Measurements from ENCODE around the gene EBPL. TPM values are rescaled to one million over a fixed set of nuclear protein-coding genes. Genes with fewer than 3 reads are reported as not detected.

EBPL gene
- total RNA-seq, 2 donors from 2014 or later, result 50.0 to 77.6 TPM

DNA sequence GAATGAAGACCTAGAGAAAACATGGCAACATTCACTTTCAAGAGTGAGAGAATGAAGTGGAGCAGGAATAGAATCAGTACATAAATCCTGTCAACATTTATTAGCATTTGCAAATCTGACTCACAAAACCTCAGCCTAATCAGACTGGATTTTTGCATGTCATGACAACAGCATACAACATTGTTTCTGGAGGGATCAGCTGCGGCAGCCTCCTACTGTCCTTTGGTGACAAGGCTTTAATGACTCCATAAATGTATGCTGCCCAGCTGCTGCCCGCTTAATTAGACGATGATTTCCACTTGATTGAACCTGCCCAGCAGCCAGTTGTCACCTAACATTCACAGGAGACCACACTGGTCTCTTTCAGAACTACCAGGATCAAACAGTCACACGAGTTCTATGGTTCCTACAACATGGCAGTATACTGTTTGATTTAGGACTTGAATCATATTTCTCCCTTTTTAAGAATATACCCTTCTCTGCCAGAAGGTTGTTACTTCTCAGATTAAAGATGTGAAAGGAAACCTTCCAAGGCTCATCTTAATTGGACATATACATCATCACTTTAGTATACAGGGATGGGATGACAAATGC is 9.3 kb downstream of the EBPL start:
- intact Hi-C loops (cut with DNase I), result no loop called here
- H3K9me3 ChIP-seq, result no peaks in the 10 kb centered on the region
- TF ChIP-seq, protein P1, sequence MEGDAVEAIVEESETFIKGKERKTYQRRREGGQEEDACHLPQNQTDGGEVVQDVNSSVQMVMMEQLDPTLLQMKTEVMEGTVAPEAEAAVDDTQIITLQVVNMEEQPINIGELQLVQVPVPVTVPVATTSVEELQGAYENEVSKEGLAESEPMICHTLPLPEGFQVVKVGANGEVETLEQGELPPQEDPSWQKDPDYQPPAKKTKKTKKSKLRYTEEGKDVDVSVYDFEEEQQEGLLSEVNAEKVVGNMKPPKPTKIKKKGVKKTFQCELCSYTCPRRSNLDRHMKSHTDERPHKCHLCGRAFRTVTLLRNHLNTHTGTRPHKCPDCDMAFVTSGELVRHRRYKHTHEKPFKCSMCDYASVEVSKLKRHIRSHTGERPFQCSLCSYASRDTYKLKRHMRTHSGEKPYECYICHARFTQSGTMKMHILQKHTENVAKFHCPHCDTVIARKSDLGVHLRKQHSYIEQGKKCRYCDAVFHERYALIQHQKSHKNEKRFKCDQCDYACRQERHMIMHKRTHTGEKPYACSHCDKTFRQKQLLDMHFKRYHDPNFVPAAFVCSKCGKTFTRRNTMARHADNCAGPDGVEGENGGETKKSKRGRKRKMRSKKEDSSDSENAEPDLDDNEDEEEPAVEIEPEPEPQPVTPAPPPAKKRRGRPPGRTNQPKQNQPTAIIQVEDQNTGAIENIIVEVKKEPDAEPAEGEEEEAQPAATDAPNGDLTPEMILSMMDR (IDR thresholded peaks at IDR 0.05), result no peak
- H3K27ac ChIP-seq, result no peak overlapping the region
- DNase-seq, result no peak
- H3K27me3 ChIP-seq, result no peaks in the 10 kb centered on the region
- H3K9ac ChIP-seq (ENCODE audit: low read depth in 2 of 2, low read length in 2 of 2), result no peak overlapping the region
- H3K36me3 ChIP-seq, result no peaks in the 10 kb centered on the region
- H3K4me1 ChIP-seq, result peaks cover 3% of the 10 kb centered on the region
- no peak overlapping the region for H3K4me3 ChIP-seq

DNA sequence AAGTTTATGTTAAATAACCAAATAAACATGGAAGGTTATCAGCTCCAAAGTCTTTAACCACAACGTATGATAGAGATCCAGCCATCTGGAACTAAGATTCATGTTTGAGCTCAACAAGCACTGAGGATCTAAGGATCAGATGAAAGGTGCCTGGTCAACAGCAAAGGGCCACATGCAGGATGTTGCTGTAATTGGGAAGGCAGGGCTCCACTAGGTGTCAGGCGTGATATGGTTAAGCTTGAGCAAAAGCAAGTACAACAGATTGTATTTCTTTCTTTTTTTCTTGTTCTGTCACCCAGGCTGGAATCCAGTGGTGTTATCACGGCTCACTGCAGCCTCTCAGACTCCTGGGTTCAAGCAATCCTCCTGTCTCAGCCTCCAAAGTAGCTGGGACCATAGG is 12.0 kb downstream of the EBPL start:
- Histone ChIP-seq H3K4me3 (no peak overlapping the region), H3K27ac (no peak overlapping the region), H3K27me3 (no peaks in the 10 kb centered on the region), H3K36me3 (no peaks in the 10 kb centered on the region), H3K9me3 (no peaks in the 10 kb centered on the region), H3K9ac (ENCODE audit: low read depth in 2 of 2, low read length in 2 of 2) (no peak overlapping the region), H3K4me1 (peaks cover 6% of the 10 kb centered on the region)
- intact Hi-C loops (cut with DNase I), result no loop called here
- TF ChIP-seq, protein P1 (IDR thresholded peaks at IDR 0.05), result no peak
- no peak for DNase-seq

DNA sequence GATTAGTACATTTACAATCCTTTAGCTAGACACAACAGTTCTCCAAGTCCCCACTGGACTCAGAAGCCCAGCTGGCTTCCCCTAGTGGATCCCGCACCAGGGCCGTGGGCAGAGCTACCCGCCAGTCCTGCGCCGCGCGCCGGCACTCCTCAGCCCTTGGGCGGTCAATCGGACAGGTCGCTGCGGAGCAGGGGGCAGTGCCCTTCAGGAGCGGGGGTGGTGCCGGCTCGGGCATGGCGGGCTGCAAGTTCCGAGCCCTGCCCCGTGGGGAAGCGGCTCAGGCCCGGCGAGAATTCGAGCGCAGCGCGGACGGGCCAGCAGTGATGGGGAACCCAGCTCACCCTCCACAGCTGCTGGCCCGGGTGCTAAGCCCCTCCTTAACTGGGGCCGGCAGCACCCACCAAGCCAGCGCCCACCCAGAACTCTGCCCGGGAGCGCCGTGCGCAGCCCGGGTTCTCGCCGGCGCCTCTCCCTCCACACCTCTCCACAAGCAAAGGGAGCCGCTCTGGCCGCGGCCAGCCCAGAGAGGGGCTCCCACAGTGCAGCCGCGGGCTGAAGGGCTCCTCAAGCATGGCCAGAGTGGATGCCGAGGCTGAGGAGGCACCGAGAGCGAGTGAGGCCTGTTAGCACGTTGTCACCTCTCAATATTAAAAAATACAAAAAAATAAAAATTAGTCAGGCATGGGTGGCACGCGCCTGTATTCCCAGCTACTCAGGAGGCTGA is 12.9 kb downstream of the EBPL start:
- H3K9ac ChIP-seq (ENCODE audit: low read depth in 2 of 2, low read length in 2 of 2), result no peak overlapping the region
- H3K27me3 ChIP-seq, result no peaks in the 10 kb centered on the region
- TF ChIP-seq, protein P1 (IDR thresholded peaks at IDR 0.05), result no peak
- no peaks in the 10 kb centered on the region for H3K36me3 ChIP-seq
- intact Hi-C loops (cut with DNase I), result no loop called here
- no peak for DNase-seq
- H3K4me3 ChIP-seq, result no peak overlapping the region
- no peak overlapping the region for H3K27ac ChIP-seq
- H3K9me3 ChIP-seq, result no peaks in the 10 kb centered on the region
- peaks cover 6% of the 10 kb centered on the region for H3K4me1 ChIP-seq

DNA sequence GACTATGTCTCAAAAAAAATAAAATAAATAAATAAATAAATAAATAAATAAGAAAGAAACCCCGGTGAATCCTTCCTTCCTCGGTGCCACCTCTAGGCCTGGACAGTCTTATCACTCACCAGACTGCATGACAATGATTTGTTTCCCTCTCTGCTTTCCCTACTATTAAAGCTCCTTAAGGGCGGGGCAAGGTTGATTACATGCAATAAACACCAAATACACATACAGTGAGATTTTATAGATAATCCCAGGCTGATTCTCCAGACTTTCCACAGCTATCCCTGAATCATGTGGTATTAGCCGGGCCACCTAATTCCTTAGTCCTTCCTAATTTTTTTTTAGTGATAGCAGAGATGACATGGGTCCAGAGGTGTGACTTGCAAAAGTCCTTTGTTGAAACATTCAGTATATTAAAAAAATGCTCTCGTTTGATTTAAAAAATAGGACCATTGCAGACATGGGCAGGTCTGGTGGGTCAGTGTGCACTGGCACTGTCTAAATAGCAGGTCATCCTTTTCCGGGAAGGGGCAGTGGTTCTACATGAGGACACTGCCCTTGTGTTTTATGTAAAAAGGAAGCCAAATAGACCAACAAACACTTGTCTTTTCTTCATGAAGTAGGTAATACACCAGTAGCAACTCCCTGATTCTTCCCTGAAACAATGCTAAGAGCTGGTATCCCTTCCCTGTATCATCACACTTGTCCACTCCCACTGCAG is 14.5 kb downstream of the EBPL start:
- H3K27me3 ChIP-seq, result no peaks in the 10 kb centered on the region
- H3K4me1 ChIP-seq, result peaks cover 6% of the 10 kb centered on the region
- H3K9ac ChIP-seq (ENCODE audit: low read depth in 2 of 2, low read length in 2 of 2), result no peak overlapping the region
- no peak overlapping the region for H3K27ac ChIP-seq
- TF ChIP-seq, protein P1 (IDR thresholded peaks at IDR 0.05), result no peak
- DNase-seq, result peak; percentile 49
- no peaks in the 10 kb centered on the region for H3K9me3 ChIP-seq
- intact Hi-C loops (cut with DNase I), result no loop called here
- no peak overlapping the region for H3K4me3 ChIP-seq
- H3K36me3 ChIP-seq, result no peaks in the 10 kb centered on the region

DNA sequence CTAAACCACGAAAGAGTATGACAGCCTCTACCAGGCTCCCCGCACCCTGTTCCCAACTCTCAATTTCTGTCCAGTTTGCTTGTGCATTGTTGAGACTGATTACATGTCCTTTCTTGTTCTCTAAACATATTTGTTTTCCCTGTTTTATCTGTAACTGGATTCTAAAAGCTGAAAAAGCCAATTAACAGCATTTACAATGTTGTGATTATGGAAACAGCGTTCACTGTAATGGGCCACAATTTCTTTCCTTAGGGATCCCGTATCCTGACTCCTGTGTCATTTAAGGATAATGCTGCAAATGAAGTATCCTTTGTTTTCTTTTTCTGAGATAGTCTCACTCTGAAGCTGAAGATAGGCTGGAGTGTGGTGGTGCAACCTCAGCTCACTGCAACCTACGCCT is 20.5 kb downstream of the EBPL start:
- TF ChIP-seq, protein P1 (IDR thresholded peaks at IDR 0.05), result no peak
- intact Hi-C loops (cut with DNase I), result no loop called here
- no peak for DNase-seq
- H3K9me3 ChIP-seq, result no peaks in the 10 kb centered on the region
- H3K4me1 ChIP-seq, result no peaks in the 10 kb centered on the region
- H3K9ac ChIP-seq (ENCODE audit: low read depth in 2 of 2, low read length in 2 of 2), result no peak overlapping the region
- H3K27me3 ChIP-seq, result no peaks in the 10 kb centered on the region
- no peaks in the 10 kb centered on the region for H3K36me3 ChIP-seq
- H3K4me3 ChIP-seq, result no peak overlapping the region
- H3K27ac ChIP-seq, result no peak overlapping the region

Data from colonic mucosa (tissue), 4 donors.